22Rv1 (cell line): ENCODE measurements around the gene LTC4S.

Experiments
- H3K27ac ChIP-seq: fragments of 450-650 bp; 2 replicates; pipeline ENCODE4 v1.5.1; 2017
- ZFX ChIP-seq: fragments of 450-650 bp; IDR thresholded peaks from 2 replicates; pipeline ENCODE4 v1.6.1; 2017; ENCODE audit warnings: antibody characterized with exemption, borderline replicate concordance
- TF ChIP-seq, protein P1 (sequence below): fragments of 450-650 bp; IDR thresholded peaks from 2 replicates; pipeline ENCODE4 v1.5.1; 2017; ENCODE audit warnings: mild to moderate bottlenecking

The LTC4S gene

DNA sequence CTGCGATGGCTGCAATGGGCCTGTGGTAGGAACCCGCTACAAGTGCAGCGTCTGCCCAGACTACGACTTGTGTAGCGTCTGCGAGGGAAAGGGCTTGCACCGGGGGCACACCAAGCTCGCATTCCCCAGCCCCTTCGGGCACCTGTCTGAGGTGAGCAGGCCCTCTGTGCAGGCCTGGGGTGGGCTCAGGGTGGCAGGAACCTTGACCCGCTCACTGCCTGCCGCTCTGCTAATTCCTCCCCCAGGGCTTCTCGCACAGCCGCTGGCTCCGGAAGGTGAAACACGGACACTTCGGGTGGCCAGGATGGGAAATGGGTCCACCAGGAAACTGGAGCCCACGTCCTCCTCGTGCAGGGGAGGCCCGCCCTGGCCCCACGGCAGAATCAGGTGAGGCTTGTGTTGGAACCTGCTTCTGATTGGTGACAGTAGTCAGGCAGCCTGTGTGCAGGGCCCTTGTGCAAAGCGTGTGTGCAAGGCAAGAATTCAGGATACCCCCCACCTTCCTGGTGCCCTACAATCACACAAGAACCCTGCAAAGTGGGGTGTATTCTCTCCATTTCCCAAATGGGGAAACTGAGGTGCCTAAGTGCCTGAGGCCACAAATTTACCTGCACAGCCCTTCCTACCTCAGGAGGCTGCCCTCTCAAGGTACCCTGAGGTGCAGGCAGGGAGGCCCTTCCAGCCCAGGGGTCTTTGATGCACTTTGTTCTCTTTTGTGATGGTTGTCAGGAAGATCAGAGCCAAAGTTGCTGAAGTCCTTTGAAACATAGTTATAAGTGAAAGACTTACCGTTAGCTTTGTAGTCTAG, 30.4 kb downstream of the LTC4S start:
- TF ChIP-seq, protein P1, sequence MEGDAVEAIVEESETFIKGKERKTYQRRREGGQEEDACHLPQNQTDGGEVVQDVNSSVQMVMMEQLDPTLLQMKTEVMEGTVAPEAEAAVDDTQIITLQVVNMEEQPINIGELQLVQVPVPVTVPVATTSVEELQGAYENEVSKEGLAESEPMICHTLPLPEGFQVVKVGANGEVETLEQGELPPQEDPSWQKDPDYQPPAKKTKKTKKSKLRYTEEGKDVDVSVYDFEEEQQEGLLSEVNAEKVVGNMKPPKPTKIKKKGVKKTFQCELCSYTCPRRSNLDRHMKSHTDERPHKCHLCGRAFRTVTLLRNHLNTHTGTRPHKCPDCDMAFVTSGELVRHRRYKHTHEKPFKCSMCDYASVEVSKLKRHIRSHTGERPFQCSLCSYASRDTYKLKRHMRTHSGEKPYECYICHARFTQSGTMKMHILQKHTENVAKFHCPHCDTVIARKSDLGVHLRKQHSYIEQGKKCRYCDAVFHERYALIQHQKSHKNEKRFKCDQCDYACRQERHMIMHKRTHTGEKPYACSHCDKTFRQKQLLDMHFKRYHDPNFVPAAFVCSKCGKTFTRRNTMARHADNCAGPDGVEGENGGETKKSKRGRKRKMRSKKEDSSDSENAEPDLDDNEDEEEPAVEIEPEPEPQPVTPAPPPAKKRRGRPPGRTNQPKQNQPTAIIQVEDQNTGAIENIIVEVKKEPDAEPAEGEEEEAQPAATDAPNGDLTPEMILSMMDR: no peak
- no peak for TF ChIP-seq ZFX
- H3K27ac ChIP-seq: no peak overlapping the region

GRCh38 chr5:179824745-179825112, 30.9 kb downstream of the LTC4S start:
- TF ChIP-seq ZFX: no peak
- TF ChIP-seq, protein P1: no peak

GRCh38 chr5:179825655-179826182, 31.9 kb downstream of the LTC4S start:
- no peak for TF ChIP-seq ZFX
- TF ChIP-seq, protein P1: no peak
- no peak overlapping the region for H3K27ac ChIP-seq

More at GRCh38 chr5:179824745-179825112, 30.9 kb downstream of the LTC4S start:
- H3K27ac ChIP-seq: no peak overlapping the region

- no peak overlapping the region for H3K27ac ChIP-seq
- no peak for TF ChIP-seq ZFX
- TF ChIP-seq, protein P1: no peak
These were observed 33.9 kb downstream of the LTC4S start for GRCh38 chr5:179827680-179828079.

GRCh38 chr5:179828756-179829421, 35.1 kb downstream of the LTC4S start:
- no peak overlapping the region for H3K27ac ChIP-seq

DNA sequence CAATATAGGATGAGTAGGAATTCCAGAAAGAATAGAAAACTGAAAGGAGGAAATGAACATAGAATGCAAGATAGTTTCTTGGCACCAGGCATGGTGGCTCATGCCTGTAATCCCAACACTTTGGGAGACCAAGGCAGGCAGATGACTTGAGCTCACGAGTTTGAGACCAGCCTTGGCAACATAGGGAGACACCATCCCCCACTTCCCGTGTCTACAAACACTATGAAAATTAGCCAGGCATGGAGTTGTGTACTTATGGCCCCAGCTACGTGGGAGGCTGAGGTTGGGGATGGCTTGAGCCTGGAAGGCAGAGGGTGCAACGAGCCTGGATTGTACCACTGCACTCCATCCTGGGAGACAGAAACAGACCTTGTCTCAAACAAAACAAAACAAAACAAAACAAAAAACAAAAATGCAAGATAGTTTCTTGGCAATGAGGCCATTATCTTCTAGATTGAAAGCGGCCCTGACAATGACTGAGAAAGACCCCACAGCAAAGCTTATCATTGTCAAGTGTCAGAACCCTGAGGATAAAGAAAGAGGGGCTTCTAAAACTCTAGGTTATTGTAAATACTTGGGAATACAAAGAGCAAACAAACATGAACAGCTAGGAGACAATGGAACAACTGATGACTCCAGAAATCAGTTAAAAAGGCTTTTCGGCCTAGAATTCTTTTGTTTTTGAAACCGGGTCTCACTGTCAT, 36.1 kb downstream of the LTC4S start:
- TF ChIP-seq, protein P1: no peak
- TF ChIP-seq ZFX: no peak
- no peak overlapping the region for H3K27ac ChIP-seq

More at GRCh38 chr5:179828756-179829421, 35.1 kb downstream of the LTC4S start:
- TF ChIP-seq ZFX: no peak
- TF ChIP-seq, protein P1: no peak
